Glutamatergic neuron (in vitro differentiated cells): Measurements from ENCODE around the gene POLR1C. TPM values are rescaled to one million over a fixed set of nuclear protein-coding genes. Genes with fewer than 3 reads are reported as not detected.
"Not testable (repeated sequence)": the region's sequence is repeated elsewhere in the genome, so short reads cannot be mapped to it uniquely, and the experiment has no call there.

Source experiments
- DNase-seq: peaks from one replicate; pipeline ENCODE4 v3.0.0; 2022
- H3K27ac Mint-ChIP-seq: one replicate; pipeline ENCODE4 v1.8.0; 2020; ENCODE audit warnings: mild to moderate bottlenecking, mixed read lengths, inconsistent platforms; ENCODE audit not compliant: unreplicated experiment
- H3K27me3 Mint-ChIP-seq: one replicate; pipeline ENCODE4 v1.8.0; 2020; ENCODE audit warnings: mild to moderate bottlenecking, moderate library complexity, mixed read lengths, inconsistent platforms; ENCODE audit not compliant: unreplicated experiment
- H3K36me3 Mint-ChIP-seq: one replicate; pipeline ENCODE4 v1.8.0; 2020; ENCODE audit warnings: mild to moderate bottlenecking, mixed read lengths, inconsistent platforms; ENCODE audit not compliant: unreplicated experiment
- H3K4me1 Mint-ChIP-seq: one replicate; pipeline ENCODE4 v1.8.0; 2020; ENCODE audit warnings: mild to moderate bottlenecking, low read depth, mixed read lengths, inconsistent platforms; ENCODE audit not compliant: unreplicated experiment
- H3K4me3 Mint-ChIP-seq: one replicate; pipeline ENCODE4 v1.8.0; 2020; ENCODE audit warnings: mild to moderate bottlenecking, mixed read lengths, inconsistent platforms; ENCODE audit not compliant: unreplicated experiment
- H3K9me3 Mint-ChIP-seq: one replicate; pipeline ENCODE4 v1.8.0; 2020; ENCODE audit warnings: mild to moderate bottlenecking, moderate library complexity, mixed read lengths, inconsistent platforms; ENCODE audit not compliant: unreplicated experiment
- long read RNA-seq: library from polyadenylated mRNA; unstranded; transcript quantifications from one replicate; pipeline ENCODE4 v2.0.0, GENCODE V29; 2020; ENCODE audit not compliant: unreplicated experiment
- total RNA-seq: library from RNA; stranded (reverse); fragmentation: NEBNext Ultra II Directional; extraction: Animal tissue kit (Norgen Biotek cat#: 25700); gene quantifications from one replicate; pipeline ENCODE4 v1.2.1, GENCODE V29; 2021; ENCODE audit not compliant: unreplicated experiment
- TF ChIP-seq, protein P1 (sequence below): fragments of 200-600 bp; sonication (generic); IDR thresholded peaks from one replicate; pipeline ENCODE4 v1.5.0; 2021; ENCODE audit not compliant: partially characterized antibody, unreplicated experiment

The POLR1C gene
- total RNA-seq, result 18.9 TPM
- long read RNA-seq, partial matches to known transcripts, result 0 of 5 reads
- long read RNA-seq, other reads (novel, unspliced or antisense), result 1 of 5 reads

- Mint-ChIP-seq H3K27me3 (peaks cover 7% of the 10 kb centered on the region), H3K4me3 (no peak within 1 kb of the TSS), H3K36me3 (peaks cover 4% of the 10 kb centered on the region), H3K4me1 (peaks cover 12% of the 10 kb centered on the region), H3K9me3 (peaks cover 2% of the 10 kb centered on the region), H3K27ac (no peak within 1 kb of the TSS)
- TF ChIP-seq, protein P1, sequence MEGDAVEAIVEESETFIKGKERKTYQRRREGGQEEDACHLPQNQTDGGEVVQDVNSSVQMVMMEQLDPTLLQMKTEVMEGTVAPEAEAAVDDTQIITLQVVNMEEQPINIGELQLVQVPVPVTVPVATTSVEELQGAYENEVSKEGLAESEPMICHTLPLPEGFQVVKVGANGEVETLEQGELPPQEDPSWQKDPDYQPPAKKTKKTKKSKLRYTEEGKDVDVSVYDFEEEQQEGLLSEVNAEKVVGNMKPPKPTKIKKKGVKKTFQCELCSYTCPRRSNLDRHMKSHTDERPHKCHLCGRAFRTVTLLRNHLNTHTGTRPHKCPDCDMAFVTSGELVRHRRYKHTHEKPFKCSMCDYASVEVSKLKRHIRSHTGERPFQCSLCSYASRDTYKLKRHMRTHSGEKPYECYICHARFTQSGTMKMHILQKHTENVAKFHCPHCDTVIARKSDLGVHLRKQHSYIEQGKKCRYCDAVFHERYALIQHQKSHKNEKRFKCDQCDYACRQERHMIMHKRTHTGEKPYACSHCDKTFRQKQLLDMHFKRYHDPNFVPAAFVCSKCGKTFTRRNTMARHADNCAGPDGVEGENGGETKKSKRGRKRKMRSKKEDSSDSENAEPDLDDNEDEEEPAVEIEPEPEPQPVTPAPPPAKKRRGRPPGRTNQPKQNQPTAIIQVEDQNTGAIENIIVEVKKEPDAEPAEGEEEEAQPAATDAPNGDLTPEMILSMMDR, result no peak
- DNase-seq, result peak; percentile 93
These were observed at the start of gene POLR1C, which contains the start of gene YIPF3 for GRCh38 chr6:43516697-43517504. Gene POLR1C, plus strand, starts transcription at chr6:43517089. Its CDS starts 21 bp downstream, at chr6:43517110. Gene YIPF3, minus strand, starts transcription at chr6:43516926. Its CDS starts 119 bp downstream, at chr6:43516807.

GRCh38 chr6:43467265-43467664, 49.6 kb upstream of the POLR1C start:
- not testable (repeated sequence) for H3K4me1 Mint-ChIP-seq, H3K36me3 Mint-ChIP-seq, H3K27me3 Mint-ChIP-seq, H3K9me3 Mint-ChIP-seq, H3K27ac Mint-ChIP-seq, DNase-seq, H3K4me3 Mint-ChIP-seq

DNA sequence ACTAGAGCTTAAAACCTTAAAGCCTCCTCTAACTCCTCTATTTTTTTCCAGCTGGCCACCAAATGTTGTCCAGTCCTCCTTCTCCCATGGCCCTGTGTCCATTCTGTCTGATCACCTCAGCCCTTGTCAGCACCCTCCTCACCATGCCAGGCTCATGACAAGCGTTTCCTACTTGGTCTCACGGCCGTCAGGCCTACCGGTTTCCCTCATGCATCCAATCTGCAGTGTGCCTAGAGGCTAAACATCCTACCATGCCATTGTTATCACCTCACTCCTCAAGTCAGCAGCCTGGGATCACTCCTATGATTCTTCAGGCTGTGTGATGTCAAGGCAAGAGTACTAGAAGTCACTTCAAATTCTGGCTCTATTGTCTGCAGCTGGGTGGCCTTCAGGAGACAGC, 49.1 kb upstream of the POLR1C start:
- Mint-ChIP-seq H3K27me3 (no peaks in the 10 kb centered on the region), H3K9me3 (no peaks in the 10 kb centered on the region), H3K4me1 (peaks cover 8% of the 10 kb centered on the region), H3K36me3 (no peaks in the 10 kb centered on the region), H3K4me3 (no peak overlapping the region), H3K27ac (peak overlapping the region; percentile 40)
- no peak for DNase-seq
- TF ChIP-seq, protein P1, result no peak

- no peaks in the 10 kb centered on the region for H3K27me3 Mint-ChIP-seq
- DNase-seq, result no peak
- no peak overlapping the region for H3K27ac Mint-ChIP-seq
- no peaks in the 10 kb centered on the region for H3K36me3 Mint-ChIP-seq
- H3K9me3 Mint-ChIP-seq, result no peaks in the 10 kb centered on the region
- TF ChIP-seq, protein P1, result no peak
- peak overlapping the region; percentile 48 for H3K4me3 Mint-ChIP-seq
- peaks cover 8% of the 10 kb centered on the region for H3K4me1 Mint-ChIP-seq
These were observed 48.6 kb upstream of the POLR1C start for GRCh38 chr6:43468240-43468639.

- DNase-seq, result no peak
- no peak overlapping the region for H3K4me3 Mint-ChIP-seq
- no peak overlapping the region for H3K27ac Mint-ChIP-seq
- H3K9me3 Mint-ChIP-seq, result no peaks in the 10 kb centered on the region
- H3K4me1 Mint-ChIP-seq, result peaks cover 8% of the 10 kb centered on the region
- H3K27me3 Mint-ChIP-seq, result no peaks in the 10 kb centered on the region
- no peaks in the 10 kb centered on the region for H3K36me3 Mint-ChIP-seq
- TF ChIP-seq, protein P1, result no peak
These were observed 47.9 kb upstream of the POLR1C start for GRCh38 chr6:43468748-43469681.
